Activated gamma-delta T cell treated with anti-CD3 and anti-CD28 coated beads, Interleukin-2, amount 50 U/mL, for 16 hours (primary cell): Measurements from ENCODE around the gene TMEM43.

Experiments used
- DNase-seq: peaks from one replicate; pipeline ENCODE4 v3.0.0-alpha.2; 2020; ENCODE audit warnings: low read depth

Gene TMEM43

DNA sequence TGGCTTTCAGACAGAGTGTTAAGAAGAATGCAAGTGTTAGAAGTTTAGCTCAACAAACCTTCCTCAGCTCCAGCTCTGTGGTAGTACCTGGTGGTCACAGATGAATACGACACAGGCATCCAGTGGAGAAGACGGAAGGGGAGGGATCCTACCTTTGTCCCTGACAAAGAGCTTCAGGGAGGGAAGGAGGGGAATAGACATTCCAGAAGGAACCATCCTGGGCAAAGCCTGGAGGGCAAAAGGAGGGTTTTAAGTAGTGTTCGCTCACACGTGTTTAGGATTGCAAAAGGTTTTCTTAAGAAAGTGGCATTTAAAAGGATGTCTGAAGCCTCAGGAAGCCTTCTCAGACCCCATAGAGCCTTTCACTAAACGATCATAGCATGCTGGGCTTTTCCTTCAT lies 3.0 kb upstream of the TMEM43 start:
- no peak for DNase-seq

DNA sequence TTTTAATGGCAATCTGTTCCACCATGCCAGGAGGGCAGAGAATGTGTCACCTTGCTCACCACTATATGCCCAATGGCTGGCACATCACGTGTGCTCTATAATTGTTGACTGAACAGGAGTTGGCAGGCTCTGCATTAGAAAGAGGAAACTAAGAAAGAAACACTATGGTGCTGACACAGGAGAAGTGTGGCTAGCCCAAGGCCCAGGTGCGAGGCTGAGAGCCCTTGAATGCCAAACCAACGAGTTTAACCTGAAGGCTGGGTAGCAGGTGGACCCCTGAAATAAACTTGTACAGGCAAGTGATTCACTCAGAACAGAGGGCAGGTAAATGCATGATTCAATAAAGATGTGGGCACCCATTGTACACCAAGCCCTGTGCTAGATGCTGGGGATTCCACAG lies 2.6 kb upstream of the TMEM43 start:
- no peak for DNase-seq

DNA sequence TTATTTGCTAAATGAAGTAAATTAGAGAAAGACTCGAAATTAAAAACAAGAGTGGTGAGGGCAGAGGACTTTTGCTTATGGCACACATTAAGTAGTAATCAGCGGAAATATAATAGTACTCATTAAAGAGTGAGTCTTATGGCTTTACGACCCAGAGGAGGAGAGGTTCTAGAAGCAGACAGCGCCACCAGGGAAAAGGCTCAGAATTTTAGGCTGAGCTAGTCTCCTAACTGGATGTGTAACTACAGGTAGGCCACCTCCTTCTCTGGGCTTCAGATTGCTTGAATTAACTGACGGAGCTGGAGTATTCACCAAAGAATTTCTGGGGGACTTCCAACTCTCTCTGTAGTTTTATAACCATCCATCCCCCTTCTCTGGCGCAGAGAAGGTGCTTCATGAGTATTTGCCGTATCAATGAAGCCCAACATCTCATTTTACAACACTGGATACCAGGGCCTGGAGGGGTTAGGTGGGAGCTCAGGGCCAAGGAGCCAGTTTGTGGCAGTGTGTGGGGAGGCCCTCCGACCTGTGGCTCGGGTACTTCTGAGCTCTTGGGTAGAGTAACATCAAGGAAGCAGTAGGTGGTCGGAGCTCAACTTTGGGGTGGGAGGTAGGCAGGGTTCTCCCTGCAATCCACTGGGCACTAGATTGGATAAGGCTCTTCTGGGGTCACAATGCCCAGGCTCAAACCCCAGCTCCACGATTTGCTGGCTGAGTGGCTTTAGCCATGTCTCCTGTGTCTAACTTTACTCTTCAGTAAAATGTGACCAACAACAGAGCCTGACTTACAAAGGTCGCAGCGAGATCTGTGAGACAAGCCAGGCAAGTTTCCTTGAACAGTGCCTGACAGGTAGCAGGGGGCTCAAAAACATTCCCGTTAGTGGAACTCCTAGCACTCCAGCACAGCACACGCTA lies 1.3 kb upstream of the TMEM43 start:
- no peak for DNase-seq

DNA sequence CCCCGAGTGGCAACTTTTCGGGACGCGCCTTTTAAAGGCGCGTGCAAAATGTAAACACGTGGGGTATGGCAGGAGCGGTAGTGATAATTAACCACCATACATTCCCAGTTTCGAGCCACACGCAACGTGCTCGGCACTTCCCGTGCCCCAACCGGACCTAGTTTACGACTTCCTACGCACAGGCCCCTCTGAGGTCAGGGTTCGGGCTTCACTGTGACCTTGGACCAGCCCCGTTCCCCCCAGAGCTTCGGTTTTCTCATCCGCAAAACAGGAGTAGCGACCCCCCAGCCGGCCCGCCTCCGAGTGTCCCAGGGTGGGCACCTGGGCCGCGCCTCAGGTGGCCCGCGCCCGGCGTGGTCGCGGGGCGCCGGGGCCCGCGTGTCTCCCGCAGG lies 633 bp upstream of the TMEM43 start:
- DNase-seq = peak; percentile 42

DNA sequence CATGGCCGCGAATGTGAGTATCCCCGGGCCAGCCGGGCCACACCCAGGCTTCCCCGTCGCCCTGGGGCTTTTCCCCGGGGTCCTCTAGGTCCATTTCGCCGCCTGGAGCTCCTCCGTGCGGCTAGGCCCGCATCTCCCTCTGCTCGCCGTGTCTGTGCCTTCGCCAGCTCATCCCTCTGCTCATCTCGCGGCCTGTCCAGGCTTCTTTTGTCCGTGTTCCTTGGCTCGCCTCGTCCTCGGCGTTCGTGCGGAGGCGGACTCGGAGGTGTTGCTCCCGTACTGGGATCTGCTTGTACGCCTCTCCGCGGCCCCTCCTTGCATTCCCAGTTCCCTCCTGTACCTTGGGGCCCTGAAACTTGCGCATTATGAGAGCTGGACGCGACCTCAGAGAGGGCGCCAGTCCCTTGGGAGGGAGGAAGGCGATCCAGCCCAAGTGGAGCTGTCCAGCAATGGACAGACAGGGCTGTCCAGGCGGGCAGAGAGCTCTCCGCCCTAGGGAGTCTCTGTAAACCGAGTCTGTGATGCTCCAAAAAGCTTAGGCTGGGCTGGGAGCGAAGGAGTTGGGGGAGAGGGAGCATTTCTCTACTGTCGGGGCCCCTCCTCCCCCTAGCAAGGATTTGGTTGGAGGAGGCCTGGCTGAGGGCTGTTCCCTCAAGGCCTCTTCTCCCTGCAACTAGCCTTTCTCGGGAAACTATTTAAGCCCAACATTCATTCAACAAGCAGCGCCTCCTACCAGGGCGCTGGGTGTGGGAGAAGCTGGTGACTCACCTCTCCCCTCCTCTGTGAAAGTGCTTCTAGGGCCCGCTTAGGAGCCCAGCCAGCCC lies 553 bp downstream of the TMEM43 start:
- peak; percentile 38 for DNase-seq

DNA sequence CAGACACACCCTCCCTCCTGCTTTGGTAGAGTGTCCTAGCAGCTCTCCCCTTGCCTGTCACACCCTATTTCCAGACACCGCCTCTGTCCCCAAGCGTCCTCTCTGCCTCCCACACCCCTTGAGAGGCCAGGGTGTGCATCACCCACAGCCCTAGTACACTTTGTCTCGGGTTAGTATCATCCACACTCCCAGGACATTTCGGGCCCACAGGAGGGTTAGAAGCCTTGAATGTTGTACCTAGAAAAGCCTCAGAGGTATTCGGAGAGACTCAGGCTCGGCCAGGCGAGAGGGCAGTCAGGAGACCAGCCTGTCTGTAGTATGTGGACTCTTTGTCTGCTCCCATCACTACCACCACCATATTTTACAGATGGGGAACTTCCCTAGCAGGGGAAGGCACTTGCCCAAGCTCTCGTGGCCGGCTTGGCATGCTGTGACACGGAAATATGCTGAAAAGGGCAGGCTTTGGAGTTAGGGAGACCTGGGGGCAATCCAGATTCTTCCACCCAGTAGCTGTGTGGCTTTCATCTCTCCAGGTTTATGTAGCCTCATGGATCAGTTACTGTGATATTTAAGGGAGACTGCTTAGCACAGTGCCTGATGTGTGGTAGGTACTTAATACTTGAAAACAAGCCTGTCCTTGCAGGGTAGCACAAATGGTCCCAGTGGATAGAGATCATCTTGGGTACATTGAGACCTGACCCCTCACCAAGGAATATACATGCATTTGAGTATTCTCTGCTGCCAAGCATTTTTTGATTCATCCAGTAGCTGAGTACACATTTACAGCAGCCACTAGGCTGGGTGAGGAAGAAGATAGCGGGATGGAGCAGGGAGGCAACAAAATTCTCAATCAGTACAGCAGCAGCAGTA lies 1.4 kb downstream of the TMEM43 start:
- no peak for DNase-seq

DNA sequence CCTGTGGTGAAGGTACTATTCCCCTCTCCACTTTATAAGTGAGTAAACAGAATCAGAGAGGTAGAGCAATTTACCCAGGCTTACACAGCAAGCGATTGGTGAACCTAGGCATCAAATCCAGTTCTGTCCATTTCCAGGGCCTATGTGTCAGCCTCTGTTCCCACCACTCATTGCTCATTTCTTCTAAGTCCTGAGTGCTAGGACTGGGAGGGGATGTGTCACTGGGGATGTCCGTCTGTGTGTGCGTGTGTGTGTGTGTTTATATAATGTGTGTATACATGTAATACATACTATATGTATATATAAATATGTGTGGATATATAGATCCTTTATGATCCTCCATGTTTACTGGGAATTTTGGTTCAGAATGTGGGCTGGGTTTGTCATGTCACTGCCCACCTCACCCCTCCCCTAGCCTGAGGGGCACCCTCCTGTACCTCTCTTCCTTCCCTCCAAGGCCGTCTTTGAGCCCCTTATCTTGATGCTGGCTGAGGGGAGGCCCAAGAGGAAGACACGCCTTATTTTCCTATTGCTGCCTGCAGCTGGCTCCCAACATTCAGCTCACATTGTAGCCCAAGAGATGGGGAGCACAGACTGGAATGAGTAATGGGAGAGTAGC lies 2.1 kb downstream of the TMEM43 start:
- no peak for DNase-seq

DNA sequence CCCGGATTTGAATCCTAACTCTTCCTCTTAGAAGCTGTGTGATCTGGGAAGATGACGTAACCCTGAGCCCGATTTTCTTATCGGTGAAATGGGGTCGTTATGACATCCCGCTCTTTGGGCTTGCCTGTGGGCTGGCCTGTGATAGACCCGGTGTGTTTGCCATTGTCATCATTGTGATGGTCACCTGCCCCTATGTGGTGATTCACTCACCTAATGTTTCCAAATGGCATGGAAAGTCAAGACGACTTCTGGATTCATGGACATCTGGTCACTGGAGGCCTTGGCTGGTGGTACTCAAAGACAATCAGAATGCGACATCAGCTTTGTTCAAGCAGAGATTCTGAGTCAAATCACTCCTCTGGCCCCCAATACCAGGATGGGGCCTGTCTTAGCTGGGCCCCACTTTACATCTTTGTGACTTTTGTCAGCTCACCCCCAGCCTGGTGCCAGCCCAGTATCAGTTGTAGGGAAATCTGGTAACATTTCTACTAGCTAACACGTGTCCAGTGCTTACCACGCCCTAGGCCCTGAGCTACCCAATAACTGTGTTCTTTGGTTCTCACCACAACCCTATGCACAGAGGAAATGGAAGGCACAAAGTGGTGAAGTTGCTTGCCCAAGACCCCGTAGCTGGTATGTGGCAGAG lies 2.8 kb downstream of the TMEM43 start:
- no peak for DNase-seq

DNA sequence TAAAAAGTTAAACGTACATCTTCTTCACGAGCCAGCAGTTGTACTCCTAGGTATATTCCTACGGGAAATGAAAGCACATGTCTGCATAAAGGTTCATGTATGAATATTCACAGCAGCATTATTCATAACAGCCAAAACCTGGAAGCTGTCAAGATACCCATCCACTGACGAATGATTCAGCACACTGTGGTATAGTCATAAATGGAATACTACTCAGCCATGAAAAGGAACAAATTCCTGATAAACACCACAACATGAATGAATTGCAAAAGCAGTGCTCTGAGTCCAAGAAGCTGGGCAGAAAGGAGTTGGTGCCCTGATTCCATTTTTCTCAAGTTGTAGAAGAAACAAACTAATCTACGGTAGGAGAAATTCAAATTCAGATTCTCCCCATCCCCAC lies 3.9 kb downstream of the TMEM43 start:
- DNase-seq = no peak

DNA sequence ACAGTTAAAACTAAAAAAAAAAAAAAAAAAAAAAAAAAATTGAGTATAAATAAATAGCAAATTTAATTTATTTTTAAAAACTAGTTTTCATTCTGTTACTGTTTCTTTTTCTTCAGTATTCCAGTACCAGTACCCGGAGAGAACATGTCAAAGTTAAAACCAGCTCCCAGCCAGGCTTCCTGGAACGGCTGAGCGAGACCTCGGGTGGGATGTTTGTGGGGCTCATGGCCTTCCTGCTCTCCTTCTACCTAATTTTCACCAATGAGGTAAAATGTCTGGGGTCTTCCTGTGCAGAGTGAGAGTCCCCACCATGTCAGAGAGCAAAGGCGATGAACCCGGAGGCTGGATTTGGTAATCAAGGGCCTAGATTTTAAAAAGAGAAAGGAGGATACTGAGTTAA lies 4.4 kb downstream of the TMEM43 start:
- no peak for DNase-seq

DNA sequence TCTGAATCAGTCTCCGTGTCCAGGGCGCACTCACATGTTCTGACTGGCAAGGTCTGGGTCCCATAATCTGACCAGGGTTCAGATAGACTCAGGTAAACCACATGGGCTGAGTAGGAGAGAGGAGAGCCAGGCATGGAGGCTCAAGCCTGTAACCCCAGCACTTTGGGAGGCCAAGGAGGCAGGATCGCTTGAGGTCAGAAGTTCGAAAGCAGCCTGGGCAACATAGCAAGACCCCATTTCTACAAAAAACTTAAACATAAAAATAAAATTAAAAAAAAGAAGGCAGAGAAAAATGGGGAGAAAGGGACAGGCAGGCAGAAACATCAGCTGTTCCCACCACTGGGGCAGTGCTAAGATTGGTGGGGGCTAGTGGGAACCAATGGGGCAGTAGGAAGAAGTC lies 5.4 kb downstream of the TMEM43 start:
- DNase-seq = no peak

DNA sequence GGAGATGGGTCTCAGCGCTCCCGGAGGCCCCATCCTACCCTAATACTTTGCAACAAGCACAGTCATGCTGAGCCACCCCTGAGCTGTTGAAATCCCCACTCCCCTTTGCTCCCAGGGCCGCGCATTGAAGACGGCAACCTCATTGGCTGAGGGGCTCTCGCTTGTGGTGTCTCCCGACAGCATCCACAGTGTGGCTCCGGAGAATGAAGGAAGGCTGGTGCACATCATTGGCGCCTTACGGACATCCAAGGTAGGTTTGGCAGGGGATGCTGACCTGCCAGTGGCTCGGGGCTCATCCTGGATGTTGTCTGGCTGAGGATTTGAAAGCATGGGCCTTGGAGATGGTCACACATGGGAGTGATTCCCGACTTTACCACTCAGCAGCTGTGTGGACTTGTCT lies 5.9 kb downstream of the TMEM43 start:
- DNase-seq = no peak

DNA sequence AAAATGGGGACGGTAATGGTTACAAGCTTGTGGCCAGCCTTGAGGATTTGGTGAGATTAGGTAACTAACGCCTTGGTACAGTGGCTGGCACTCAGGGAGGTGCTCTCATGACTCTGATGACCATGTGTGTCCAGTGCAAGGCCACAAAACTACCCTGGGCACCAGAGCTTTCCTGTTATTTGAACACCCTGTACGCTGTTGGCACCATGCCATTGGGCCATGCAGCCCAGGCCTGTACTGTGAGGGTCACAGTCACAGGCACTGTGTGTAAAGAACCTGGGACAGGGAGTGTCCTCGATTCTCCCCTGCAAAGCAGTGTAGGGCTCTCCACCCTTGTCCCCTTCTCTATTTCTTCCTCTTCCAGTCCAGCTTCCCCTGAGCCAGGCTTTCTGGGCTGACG lies 6.3 kb downstream of the TMEM43 start:
- DNase-seq = no peak

DNA sequence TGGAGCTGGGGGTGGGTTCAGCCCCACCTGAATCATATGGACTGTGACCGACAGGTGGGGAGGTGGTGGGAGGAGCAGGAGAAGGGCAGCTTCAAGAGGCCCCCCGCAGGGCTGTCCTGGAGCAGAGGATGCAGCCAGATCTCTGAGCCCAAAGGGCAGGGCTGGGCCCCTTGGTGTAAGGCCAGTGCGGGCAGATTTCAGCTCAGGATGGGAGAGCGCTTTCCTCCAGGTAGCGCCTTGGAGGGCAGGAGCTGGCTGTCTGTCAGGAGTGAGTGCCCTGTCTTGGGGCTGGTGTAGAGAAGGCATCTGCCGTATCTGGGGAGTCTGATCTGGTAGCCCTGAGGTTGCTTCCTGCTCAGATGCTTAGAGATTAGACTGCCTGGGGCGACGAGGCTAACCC lies 7.3 kb downstream of the TMEM43 start:
- no peak for DNase-seq

DNA sequence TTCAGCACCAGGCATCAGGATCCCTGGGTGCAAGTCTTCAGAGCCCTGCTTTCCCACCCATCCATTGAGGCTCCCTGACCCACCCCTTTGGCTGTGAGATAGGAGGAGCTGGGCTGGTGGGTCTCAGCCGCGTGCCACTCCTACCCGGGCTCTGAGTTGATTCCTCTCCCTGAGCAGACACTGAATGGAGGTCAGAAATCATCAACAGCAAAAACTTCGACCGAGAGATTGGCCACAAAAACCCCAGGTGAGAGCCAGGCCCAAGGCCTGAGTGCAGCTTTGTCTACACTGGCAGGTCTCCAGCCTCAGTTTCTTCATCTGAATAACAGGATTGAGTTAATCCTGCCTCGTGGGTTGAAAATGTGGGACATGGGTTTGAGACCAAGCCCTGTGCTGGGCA lies 7.8 kb downstream of the TMEM43 start:
- no peak for DNase-seq

DNA sequence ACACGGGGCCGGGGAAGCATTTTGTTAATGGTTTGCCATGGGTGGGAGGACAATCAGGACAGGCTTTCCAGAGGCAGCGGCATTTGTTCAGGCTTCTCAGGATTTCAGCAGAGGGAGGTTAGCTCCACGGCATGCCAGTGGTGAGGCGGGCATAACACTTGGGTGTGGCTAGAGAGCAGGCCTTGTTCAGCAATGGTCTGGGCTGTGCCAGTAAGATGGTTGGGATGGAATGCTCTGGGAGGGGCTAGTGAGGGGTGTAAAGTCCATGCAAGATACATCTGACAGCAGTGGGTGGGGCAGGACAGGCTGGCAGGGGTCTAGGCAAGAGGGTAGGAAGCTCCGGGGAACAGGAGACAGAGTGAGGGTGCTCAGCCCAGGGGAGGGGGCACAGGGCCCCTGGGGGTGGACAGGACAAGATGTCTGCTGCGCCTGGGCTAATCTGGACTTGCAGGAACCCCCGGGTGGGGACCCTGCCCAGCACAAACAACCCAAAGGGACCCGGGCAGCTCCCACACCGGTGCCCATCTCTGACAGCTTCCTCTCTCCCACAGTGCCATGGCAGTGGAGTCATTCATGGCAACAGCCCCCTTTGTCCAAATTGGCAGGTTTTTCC lies 8.4 kb downstream of the TMEM43 start:
- no peak for DNase-seq

DNA sequence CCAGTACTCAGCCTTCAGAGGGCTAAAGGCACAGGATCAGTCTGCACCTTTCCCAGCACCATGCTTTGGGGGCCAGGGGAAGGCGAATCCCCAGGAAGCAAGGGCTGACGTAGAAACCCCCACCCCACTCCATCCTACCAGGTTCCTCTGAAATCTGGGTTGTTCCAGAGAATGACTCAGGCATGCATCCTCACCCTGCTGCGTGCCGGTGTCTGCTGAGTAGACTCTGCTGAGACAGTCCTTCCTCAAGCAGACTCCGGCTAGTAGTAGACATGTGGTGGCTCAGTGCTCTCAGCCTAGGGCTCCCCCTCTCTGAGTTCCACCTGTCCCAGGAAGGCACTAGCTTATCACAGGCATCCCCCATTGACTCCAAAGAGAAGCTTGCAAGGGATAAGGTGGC lies 9.0 kb downstream of the TMEM43 start:
- DNase-seq = no peak

DNA sequence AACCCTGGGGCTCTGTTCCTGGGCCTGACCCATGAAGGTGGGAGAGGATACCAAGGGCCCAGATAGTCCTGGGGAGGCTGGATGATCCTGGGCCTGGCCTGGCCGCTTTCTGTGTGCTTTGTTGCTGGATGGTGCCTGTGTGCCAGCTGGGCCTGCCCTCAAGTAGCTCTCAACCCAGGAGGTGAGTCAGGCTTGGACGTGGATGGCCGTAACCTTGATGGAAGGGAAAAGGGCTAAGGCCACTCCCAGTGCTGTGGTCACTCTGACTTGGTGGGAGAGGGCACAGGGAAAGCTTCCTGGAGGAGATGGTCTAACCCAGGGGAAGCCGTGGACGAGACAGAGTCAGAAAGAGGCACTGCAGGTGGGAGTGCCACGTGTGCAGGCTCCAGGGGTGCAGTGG lies 9.4 kb downstream of the TMEM43 start:
- DNase-seq = no peak

DNA sequence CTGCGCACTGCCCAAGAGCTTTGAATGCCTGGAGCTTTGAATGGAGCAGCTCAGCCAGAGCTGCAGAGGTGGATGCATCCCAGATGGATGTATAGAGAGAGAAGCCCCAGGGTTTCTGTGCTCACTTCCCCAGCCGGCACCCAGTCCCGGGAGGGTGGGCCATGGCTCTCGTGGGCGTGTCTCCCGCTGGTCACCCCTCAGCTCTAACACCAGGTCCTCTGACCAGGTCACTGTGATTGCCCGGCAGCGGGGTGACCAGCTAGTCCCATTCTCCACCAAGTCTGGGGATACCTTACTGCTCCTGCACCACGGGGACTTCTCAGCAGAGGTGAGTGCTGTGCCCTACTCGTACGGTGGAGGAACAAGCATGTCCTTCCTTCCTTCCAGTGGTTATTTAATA lies 10.7 kb downstream of the TMEM43 start:
- no peak for DNase-seq

DNA sequence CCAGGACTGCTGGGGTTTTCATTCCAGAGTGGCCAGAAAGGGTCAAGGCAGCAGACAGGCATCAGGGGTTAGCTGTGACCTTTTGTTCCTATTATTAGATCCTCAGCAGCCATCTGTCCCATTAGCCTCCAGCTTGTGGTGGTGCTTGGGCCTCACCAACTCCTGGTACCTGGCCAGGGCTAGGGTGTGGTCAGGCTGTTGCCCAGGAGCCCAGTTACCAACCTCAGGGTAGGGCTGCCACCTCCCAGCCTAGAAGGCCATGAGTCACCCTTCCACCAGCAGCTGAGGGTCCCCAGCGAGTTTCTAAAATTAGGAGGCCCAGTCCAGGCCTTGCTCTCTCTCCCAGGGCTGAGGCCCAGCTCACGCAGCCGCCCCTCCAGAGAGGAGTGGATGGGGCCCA lies 12.2 kb downstream of the TMEM43 start:
- no peak for DNase-seq

DNA sequence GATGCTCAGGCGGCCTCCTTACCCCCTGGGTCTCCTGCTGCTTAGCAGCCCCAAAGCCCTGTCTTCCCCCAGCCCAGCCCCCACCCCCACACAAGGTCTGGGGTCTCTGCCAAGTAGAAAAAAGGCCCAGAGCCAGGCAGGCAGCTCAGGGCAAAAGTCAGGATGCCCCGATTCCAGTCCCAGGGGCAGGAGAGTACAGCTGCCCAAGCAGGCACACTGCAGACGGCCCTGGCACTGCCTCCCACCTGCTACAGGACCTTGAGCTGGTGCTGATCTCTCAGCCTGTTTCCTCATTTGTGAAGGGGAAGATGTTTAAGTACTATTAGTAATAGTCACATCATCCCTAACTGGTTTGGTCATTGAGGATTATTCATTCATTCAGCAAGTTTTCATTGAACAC lies 12.6 kb downstream of the TMEM43 start:
- DNase-seq = no peak
